CD4-positive, alpha-beta T cell treated with Interferon alpha-2 for 1 hour (primary cell): ENCODE measurements around the gene SLC24A4.
A peak's percentile ranks its signal among the peaks of the same experiment; 100 is the strongest.

Source experiments
- DNase-seq, 2 donors: peaks; one replicate each; pipeline ENCODE4 v3.0.0-alpha.2; 2020 to 2022

The SLC24A4 gene

DNA sequence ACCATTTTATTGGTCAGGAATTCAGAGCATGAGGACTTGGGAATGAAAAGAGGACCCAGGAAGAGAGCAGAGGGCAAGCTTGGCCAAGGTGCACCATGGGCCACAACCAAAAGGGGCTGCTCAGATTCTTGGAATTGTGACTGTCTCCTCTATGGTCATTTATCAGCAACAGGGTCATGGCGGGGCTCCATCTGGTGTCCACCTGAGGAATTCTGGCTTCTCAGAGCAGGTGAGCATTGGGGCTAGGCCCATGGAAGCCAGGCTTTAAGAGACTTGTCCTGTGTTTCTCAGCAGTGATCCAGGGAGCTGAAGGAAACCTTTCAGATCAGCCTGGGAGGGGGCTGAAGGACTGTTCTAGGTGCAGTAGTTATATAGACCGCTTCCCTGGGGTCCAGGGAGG is 188.0 kb downstream of the SLC24A4 start:
- no peak for DNase-seq

DNA sequence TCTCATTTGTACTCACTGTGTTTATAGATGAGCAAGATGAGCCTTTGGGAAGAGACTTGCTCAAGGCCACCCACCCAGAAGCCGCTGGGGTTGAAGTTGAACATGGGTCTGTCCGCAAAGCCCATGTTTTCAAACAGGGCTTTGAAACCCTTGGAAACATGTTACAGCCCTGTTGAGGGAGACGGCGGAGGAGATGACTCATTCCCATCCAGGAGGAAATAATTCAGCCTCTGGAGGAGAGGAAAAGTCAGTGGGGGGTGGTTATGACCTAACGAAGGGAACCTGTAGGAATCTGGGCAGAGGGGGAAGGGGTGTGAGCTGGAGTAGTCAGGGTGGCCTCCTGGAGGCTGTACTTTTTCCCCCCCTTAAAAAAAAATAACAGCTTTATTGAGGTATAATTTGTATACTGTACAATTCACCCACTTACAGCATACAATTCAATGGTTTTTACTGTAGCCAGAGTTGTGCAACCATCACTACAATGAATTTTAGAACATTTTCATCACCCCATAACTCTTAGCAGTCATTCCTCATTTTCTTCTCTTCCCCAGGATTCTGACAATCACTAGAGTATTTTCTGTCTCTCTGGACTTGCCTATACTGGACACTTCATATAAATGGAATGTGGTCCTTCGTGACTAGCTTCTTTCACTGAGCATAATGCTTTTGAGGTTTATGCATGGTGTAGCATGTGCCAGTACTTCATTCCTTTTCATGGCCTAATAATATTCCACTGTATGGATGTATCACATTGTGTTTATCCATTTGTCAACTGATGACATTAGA is 188.7 kb downstream of the SLC24A4 start:
- DNase-seq = no peak

DNA sequence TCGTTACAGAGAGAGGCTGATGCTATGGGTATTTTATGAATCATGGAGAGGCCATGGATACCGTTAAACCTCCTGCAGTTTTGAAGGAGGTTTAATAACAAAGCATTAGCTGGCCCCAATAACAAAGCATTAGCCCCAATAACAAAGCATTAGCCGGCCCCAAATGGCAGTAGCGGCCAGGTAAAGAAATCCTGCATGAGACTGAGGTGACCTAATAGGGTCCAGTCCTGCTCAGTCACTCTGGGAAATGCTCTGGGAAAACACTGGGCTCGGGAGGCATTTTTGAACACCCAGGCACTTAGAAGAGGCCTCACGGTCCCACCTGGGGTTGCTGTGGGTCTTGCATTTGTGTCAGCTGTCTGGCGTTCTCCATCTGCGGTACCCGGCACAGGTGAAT is 189.8 kb downstream of the SLC24A4 start:
- DNase-seq = no peak

DNA sequence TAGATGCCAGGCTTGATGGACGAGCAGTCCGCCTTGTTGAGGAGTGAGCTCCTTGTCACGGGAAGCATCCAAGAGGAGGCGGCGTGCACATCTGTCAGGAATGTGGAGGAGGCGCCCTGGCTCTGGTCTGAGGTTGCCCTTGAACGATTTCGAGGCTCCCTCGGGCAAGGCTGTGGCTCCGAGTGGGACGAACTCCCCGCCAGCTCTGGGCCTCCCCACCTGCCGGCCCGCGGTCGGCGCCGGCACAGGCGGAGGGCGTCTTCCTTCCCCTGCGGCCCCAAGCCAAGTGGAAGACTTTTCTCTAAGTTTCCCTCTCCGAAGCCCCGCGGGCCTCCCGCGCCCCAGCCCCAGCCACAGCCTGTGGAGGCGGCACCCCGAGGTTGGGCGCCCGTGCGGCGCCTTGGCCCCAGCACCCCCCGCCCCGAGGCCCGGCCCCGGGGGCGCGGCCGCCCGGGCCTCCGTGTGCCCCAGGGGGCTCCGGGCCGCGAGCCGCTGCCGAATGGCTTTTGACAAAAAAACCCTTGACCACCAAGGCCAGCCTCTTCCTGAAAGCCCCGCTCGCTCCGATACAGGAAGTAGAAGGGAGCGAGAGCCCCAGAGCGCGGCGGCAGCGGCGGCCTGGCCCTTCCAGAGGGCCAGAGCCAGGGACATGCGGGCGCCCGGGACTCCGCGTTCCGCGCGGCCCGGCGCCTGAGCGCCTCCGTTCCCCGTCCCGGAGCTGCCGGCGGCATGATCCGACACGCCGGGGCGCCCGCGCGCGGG is 190.4 kb downstream of the SLC24A4 start, which contains the start of gene RIN3:
RIN3 (plus strand) TSS at position 578 of the 762 bp plus-strand sequence; CDS start at position 730, 152 bp downstream.
- DNase-seq = peak; percentile 53 to 55

DNA sequence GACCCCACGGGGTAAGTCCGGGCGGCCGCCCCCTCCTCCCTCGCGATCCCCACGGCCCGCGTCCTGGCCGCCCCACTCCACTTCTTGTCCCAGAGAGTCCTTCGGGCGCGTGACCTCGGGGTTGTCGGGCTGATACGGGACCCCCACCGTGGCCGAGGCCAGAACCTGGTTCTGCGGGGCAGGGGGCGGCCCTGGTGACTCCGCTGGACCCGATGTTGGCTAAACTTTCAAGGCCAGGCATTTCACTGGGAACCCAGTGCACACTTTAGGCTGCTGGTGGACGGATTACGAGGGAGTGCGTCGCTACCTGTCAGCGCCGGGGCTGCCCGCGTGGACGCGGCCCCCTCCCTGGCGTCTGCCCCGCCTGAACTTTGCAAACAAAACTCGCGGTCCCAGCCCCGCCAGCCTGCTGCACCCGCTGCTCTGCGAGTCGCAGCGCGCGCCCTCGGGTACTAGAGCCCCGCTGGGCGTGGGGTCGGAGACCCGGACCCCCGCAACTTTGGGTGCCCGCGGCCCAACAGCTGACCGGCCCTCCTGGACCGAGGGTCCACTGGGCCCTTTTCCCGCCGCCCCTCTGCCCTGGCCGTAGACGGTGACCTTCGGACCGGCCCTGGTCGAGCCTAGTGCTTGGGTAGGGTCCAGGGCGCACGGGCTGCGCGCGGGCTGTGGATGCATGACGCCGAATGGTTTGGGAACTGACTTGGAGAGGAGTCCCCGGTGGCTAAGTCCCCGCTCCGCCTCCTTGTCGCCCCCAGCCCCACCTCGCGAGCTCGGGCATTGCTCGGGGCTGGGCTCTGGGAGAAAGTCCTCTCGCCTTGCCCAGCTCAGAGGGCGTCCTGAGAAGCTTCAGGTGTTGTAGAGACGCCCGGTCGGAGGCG is 191.2 kb downstream of the SLC24A4 start:
- DNase-seq = peak in 1 of 2 donors; percentile 41

DNA sequence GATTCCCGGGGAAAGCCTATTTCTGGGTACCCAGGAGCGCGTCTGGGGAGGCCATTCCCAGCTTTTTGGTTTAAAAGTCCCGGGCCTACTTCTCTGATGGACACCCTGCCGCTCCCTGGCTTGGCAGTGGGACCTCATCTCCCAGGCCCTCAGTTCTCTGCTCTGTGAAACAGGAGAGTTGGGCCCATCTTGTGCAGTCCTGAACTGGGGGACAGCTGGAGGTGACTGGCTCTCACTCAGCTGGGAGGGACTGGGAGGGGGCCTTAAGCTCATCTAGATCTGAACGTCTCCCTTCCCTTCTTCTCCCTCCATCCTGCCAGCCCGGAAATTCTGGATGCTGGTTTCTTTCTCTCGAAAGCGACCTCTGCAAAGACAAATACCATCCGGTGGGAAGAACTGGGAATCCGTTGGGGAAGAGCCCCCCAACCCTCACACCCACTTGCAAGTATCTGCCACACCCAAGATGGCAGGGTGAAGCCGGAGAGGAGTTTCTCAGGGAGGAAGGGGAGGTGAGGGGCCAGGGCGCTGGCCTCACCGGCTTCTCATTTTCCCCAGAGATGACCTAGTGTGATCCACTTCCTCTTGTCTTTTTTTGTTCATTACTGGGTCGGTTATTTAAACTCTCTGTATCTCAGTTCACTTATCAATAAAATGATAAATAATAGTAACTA is 192.0 kb downstream of the SLC24A4 start:
- no peak for DNase-seq

DNA sequence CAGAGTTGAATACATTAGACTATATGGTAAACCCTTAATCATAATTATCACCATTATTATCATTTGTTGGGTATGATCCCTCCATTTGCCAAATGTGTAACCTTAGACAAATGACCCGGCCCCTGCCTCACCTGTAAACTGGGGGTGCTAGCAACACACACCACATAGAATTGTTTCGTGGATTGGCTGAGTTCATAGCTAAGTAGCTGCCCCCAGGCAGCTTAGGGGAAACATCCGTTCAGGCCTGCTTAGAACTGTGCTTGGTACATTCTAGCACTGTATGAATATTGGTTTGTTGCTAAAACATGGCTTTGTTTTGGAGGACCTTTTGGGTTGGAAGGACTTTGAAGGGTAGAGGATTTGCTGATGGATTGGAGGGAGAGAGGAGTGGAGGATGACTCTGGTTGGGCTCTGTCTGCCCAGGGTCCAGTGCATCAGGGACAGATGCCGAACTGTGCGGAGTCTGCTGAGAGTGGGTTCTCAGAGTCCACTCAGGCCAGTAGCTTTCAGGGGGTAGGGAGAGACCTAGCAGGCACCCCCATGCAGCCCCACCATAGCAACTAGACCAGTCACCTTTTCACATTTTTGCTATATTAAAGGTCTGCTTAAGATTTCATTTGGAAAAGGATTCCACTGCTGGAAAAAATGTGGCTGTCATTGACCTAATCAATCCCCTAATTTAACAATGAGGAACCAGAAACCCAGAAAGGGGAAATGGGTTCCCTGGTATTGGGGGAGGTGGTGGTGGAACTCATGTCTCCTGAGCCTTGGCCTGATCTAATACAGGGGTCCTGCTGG is 192.8 kb downstream of the SLC24A4 start:
- no peak for DNase-seq

DNA sequence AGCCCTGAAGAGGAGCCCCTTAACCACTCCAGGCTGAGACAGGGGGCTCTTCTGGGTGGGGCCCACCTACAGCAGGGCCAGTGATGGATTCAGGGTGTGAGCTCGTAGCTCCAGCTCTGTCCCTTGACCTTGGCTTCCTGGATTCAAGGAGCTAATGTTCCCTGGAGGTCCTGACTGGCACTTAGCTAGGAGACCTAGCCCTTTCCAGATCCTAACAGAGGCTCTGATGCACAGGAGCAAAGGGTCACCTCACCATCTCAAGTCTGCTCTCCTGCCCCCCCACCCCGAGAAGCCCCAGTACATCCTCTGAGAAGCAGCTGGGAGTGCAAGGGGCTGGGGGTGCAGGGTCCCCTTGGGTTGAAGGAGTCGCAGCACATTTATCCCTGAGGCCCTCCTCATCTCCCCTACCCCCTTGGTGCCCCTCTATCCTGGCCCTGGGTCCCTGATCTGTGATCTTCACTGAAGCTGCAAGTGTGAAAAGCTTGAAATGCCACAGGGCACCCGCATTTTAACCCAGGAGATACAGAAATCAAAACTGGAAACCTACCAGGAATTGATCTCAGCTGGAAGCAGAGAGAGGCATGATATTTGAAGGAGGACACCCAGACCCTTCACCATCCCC is 193.5 kb downstream of the SLC24A4 start:
- no peak for DNase-seq

DNA sequence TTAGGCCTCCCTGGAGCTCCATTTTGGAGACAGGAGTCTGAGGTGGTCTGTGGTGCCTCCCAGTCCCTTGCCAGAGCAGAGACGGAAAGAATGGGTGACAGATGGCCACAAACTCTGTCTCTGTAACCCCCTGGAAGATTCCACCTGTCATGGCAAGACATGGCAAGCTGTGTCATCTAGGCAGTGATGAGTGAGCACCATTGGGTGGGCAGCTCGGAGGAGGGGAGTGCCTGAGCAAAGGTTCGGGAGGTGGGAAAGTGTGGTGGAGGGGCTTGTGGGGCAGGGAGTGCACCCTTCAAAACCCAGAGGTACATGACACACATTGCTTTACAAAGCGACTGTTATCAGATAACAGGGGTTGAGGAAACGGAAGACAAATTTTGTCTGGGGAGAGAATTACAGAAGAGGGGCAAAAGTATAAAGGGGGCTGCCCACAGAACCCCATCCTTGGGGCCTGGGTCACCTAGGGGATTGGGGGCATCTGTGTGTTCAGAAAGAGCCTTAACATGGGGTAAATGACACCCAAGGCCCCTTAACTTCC is 194.1 kb downstream of the SLC24A4 start:
- DNase-seq = no peak

DNA sequence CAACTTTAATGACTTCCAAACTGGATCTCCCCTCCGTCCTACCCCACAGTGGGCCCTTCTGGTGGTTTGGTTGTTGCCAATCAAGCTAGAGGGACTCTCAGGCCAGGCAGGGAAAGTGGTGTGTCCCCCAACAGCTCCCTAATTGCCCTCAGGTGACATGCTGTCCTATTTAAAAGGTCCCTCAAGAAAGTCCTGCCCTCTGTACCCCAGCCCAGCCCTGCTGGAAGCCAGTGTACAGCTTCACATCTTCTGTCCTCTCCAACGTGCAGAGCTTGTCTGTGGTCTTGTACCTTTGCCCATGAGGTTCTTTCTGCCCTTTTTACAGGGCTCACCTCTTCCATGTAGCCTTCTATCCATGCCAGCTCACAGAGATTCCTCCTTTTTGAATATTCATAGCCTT is 194.8 kb downstream of the SLC24A4 start:
- no peak for DNase-seq

DNA sequence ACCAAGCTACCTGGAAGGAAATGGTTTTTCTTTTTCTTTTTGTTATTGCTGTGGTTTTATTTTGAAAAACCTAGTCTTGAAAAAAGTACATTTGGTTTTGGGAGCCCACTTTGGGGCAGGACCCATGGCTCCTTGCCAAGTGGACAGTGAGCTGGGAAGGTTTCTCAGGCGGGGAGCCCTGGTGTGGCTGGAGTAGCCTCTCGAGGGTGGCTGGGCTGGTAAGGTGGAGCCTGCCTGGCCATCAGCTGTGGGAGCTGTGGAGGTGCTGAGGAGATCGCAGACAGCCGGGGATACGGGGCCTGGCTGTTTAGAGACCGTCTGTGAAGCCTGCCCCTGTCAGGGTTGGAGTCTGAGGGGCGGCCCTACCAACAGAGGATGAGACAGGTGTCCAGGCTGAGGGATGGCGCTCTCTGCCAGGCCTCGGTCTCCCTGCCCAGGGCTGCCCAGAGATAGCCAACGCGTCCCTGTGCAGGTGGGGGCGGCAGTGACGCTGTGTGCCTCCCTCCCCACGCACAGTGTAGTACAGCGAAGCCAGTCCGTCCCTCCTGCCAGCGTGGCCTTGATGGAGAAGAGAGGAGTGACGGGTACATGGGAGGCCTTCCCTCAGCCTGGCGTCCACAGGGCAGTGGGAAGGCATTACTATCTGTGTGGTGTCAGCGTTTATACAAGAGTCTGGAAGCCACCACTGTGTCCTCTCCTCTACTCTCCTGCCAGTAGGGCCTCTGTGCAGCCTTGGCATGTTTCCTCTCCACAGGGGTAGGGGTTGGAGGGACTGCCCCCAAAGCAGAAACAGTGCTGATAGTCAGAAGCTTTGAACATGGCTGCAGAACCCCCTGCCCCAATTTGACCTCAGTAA is 196.5 kb downstream of the SLC24A4 start:
- DNase-seq = no peak

DNA sequence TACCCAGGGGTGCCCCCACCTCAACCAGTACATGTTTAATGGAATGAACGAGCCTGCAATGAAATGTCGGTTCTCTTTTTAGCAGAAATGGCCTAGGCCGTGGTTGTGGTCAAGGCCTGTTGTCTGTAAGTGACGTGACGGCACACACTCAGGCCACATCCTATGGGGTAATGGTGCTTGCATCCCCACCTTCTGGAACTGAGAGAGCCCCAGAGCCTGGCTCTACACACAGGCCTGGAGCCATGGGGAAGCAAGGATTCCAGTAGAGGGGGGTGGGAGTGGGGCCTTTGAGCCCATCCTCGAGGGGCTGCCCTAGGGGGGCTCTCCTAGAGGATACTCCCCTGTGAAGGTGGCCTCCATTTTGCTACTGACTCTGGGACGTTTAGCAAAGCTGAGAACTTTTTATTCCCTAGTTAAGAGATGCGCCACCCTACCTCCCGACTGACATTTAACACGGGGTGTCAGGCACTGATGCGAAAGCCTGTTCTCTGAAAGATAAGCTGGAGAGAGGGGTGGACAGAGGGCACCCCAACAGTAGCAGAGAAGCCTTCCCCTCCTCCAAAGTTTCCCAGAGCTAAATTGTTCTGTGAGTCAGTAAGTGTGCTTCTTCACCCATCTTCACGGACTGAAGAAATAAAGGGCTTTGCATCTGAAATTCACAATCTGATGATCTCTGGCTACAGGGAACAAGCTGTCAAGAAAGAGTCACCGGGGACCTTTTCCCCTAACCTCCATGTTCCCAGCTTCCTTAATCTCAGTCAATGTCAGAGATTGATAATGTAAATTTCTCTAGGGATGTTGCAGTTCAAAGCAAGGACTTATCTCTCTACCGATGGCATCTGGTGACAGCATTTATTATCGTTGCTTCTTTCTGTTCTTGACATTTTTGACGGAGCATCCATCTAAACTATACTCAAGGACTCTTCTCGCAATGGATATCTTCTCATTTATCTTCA is 197.4 kb downstream of the SLC24A4 start:
- peak; percentile 42 to 48 for DNase-seq

DNA sequence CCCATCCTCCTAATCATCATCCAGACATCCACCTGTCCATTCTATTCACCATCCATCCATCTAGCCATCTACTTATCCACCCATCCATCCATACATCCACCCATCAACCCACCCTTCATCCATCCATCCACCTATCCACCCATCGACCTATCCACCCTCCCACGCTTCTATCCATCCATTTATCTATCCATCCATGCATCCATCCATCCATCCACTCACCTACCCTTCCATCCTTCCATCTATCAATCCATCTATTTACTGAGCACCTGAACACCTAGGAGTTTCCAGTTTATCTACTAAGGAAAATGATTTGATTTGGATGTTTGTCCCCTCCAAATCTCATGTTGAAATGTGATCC is 198.1 kb downstream of the SLC24A4 start:
- DNase-seq = no peak

DNA sequence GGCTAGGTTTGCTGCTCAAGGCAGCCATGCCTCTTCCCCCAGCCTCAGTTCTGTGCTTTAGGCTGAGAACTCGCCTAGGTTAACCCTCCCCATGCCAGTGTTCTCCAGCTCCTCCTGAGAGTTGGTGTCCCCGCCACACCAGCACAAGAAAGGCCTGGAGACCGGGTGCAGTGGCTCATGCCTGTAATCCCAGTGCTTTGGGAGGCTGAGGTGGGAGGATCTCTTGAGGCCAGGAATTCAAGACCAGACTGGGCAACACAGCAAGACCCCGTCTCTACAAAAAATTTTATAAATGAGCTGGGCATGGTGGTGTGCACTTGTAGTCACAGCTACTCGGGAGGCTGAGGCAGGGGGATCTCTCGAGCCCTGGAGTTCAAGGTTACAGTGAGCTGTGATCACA is 200.8 kb downstream of the SLC24A4 start:
- DNase-seq = no peak

DNA sequence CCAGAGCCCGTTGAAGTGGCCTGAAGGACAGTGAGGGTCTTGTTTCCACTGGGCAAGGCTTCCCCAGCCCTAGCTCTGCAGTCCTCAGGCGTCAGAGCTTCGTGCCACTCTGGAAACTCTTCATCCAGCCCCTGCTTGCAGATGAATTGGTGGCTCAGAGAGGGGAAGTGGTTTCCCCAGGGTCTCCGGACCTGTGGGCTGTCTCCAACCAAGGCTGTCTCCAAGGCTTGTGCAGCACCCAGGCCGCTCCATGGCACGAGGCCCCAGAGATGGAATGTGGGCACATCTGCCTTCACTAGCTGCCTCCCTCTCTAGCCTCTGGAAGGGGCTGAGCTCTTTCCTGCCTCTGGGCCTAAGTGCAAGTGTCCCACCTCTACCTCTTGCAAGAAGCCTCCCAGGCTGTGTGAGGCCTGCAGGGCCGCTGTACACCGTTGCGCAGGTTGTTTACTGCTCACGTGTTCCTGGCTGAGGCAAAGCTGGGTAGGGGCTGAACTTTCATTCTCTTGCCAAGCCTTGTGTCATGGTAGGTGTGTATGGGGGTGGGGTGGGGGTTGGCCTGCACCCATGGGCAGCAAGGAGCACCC is 201.7 kb downstream of the SLC24A4 start:
- DNase-seq = no peak

DNA sequence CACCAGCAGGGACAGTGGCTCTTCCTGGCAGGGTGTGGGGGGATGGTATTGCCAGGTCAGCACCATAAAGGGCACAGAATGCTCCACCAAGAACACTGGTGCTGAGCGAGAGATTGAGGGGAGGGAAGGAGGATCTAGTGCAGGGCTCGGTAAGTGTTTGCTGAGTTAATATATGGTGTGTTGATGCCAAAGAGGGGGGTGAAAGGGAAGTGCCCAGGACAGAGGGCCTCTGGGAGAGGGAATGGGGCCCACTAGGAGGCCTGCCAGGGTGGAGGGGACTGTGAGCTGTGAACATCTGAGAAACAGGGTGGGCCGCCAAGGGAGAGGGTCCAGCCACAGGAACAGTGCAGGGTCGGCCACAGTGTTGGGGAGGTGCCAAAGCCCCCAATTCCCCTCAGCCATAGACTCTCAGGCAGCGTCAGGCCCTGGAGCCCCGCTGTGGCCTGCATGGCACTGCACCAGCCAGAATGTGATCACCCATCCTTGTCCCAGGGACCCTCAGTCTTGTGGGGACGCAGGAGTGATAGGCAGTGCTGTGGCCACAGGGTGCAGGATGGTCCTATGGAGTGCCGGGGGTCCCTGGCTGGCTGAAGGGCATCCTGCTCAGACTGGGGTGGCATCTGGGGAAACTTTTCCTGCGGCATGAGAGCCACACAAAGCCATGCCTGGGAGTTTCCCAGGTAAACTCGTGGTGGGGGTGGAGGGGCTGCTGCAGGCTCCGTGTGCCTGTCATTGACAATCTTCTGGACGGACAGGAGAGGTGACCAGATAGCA is 202.5 kb downstream of the SLC24A4 start:
- no peak for DNase-seq

DNA sequence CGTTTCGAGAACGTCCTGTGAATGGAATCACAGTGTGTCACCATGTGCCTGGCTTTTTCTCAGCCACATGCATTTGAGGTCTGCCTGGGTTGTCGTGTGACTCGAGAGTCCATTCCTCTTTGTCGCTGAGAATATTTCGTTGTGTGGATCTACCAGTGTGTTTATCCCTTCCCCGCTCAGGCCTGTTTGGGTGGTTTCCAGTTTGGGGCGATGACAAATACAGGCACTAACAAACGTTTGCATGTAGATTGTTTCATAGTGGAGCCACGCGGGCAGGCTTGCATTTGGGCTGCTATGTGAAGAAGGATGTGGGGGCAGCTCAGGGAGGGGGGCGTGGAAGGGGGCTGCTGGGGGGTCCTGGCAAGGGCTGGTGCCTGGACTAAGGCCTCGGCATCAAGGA is 204.8 kb downstream of the SLC24A4 start:
- no peak for DNase-seq
